ENCODE measurements around the gene COPG2. TPM values are rescaled to one million over a fixed set of nuclear protein-coding genes. Genes with fewer than 3 reads are reported as not detected.
"Not testable (repeated sequence)": the region's sequence is repeated elsewhere in the genome, so short reads cannot be mapped to it uniquely, and the experiment has no call there.

COPG2 gene
- polyA plus RNA-seq, 2 of the 4 experiments (the other 2 are of a cell fraction) = 17.1 to 39.5 TPM

- CTCF ChIA-PET = no interaction called here
- ATAC-seq = no peak
These were observed 143.9 kb downstream of the COPG2 start for GRCh38 chr7:130524628-130525027.

DNA sequence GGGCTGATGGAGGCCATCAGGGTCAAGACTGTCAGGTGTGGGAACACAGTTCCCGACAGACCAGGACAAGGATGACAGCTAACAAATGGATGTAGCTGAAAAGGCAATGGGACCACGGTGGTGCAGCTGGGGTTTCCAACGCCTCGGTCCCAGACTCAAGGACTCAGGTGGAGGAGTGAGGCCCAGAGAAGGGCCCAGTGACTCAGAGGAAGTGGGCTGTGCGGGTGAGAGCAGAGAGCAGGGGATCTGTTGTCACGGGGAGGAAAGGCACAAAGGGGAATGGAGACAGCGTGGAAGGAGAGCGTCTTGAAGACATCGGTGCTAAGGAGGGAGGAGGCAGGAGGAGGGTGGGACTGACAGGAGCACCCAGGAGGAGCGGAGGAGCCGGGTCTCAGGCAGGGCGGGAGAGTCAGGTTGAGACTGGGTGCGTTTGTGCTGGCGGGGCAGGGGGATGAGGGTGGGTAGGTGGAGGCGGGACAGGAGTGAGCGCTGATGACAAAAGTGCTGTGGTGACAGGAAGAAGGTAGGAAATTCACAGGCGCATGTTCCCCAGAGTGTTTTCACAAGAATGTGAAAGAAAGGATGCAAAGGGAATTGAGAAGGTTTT is 144.9 kb downstream of the COPG2 start:
- POLR2A ChIA-PET; CTCF ChIA-PET; H3K4me2 ChIP-seq; H3K9me3 ChIP-seq; H3K4me1 ChIP-seq; H3K4me3 ChIP-seq; DNase-seq (ENCODE audit: low read depth in 1 of 2, low spot score in 1 of 2); H3K27ac ChIP-seq; FAIRE-seq; ATAC-seq: not testable (repeated sequence)
- WGBS (ENCODE audit: missing lambda C conversion rate) = 91% methylated on average over 17 of the region's 17 CpGs

More at GRCh38 chr7:130524628-130525027, 143.9 kb downstream of the COPG2 start:
- Histone ChIP-seq H3K4me2 (no peak overlapping the region), H3K9me3 (no peaks in the 10 kb centered on the region), H3K4me3 (no peak overlapping the region), H3K27ac (no peak overlapping the region), H3K4me1 (no peaks in the 10 kb centered on the region)
- TF ChIP-seq NPAS2 (CRISPR knock-in tag; IDR thresholded peaks at IDR 0.05; ENCODE audit: borderline replicate concordance) (no peak), NFE2L2 (conservative IDR thresholded peaks at IDR 0.05; ENCODE audit: low read length) (no peak), MAX (IDR thresholded peaks at IDR 0.05) (no peak), FOSB (CRISPR knock-in tag; IDR thresholded peaks at IDR 0.05) (no peak), NR3C1 (IDR thresholded peaks at IDR 0.05) (no peak), CBX2 (IDR thresholded peaks at IDR 0.05; ENCODE audit: borderline replicate concordance, low read depth) (no peak)
- 79% methylated on average over 5 of the region's 5 CpGs for WGBS (ENCODE audit: missing lambda C conversion rate)
- FAIRE-seq (no peak), DNase-seq (ENCODE audit: low read depth in 1 of 2, low spot score in 1 of 2) (no peak)
- POLR2A ChIA-PET = no interaction called here

DNA sequence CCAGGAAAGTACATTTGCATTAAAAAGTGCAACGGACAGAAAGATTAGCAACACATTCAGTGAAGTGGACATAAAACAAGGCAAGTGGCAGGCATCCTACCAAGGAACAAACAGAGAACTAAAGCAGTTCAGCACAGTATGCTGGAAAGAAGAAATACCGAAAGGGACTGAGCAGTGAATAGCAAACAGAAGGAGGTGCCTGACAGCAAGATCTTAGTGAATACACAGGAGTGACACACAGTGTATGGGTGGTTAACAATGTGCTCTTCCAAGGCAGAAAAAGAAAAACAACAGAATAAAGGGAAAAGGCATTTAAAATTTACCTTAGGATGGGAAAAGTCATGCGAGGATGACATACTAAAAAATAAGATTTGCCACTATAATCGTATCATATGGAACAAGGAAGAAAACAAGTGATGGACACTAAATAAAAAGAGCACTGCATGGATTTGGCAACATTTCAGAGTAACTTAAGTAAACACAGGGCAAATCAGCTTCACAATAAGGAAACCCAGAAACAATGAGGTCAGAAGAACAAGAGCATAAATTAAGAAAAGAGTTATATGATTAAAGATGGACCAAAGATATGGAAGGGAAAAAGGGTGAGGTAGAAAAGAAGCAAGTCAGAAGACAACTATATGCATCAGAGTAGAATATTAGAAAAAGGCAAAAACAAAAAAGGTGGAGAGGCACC is 147.1 kb downstream of the COPG2 start:
- POLR2A ChIA-PET = no interaction called here
- TF ChIP-seq GATA3 (IDR thresholded peaks at IDR 0.05; ENCODE audit: borderline replicate concordance) (no peak), CTCF (IDR thresholded peaks at IDR 0.05) (no peak), RCOR1 (IDR thresholded peaks at IDR 0.05; ENCODE audit: low read depth, low read length) (no peak), ESRRA (IDR thresholded peaks at IDR 0.05; ENCODE audit: borderline replicate concordance, low read length) (no peak), RAD21 (conservative IDR thresholded peaks at IDR 0.05 in 1 of 2, IDR thresholded peaks at IDR 0.05 in 1 of 2) (no peak), FOXS1 (CRISPR knock-in tag; IDR thresholded peaks at IDR 0.05) (no peak), RNF2 (IDR thresholded peaks at IDR 0.05; ENCODE audit: borderline replicate concordance, low read depth) (no peak), KDM1A (IDR thresholded peaks at IDR 0.05; ENCODE audit: low read depth) (no peak), HEYL (CRISPR knock-in tag; IDR thresholded peaks at IDR 0.05) (no peak), CEBPB (IDR thresholded peaks at IDR 0.05) (no peak), ZNF302 (CRISPR knock-in tag; IDR thresholded peaks at IDR 0.05) (no peak), EP300 (IDR thresholded peaks at IDR 0.05) (no peak), EHF (CRISPR knock-in tag; IDR thresholded peaks at IDR 0.05) (no peak), TP53 (CRISPR knock-in tag; IDR thresholded peaks at IDR 0.05) (no peak), HDAC2 (IDR thresholded peaks at IDR 0.05) (no peak), KDM5A (IDR thresholded peaks at IDR 0.05) (no peak), CBX8 (IDR thresholded peaks at IDR 0.05) (no peak)
- TF ChIP-seq, protein P1, sequence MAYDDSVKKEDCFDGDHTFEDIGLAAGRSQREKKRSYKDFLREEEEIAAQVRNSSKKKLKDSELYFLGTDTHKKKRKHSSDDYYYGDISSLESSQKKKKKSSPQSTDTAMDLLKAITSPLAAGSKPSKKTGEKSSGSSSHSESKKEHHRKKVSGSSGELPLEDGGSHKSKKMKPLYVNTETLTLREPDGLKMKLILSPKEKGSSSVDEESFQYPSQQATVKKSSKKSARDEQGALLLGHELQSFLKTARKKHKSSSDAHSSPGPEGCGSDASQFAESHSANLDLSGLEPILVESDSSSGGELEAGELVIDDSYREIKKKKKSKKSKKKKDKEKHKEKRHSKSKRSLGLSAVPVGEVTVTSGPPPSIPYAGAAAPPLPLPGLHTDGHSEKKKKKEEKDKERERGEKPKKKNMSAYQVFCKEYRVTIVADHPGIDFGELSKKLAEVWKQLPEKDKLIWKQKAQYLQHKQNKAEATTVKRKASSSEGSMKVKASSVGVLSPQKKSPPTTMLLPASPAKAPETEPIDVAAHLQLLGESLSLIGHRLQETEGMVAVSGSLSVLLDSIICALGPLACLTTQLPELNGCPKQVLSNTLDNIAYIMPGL (CRISPR knock-in tag; IDR thresholded peaks at IDR 0.05; ENCODE audit: borderline replicate concordance) = no peak
- CTCF ChIA-PET = no interaction called here
- Histone ChIP-seq H3K4me2 (no peak overlapping the region), H3K4me3 (no peak overlapping the region), H3K9me3 (no peaks in the 10 kb centered on the region), H3K27ac (no peak overlapping the region), H3K4me1 (no peaks in the 10 kb centered on the region)
- 88% methylated on average over 4 of the region's 4 CpGs for WGBS (ENCODE audit: missing lambda C conversion rate)
- no peak for DNase-seq (ENCODE audit: low read depth in 1 of 2, low spot score in 1 of 2)
- no peak for FAIRE-seq
- no peak for ATAC-seq

All from A549 (cell line).